ENCODE data around the gene TCF7L1.

Gene TCF7L1

DNA sequence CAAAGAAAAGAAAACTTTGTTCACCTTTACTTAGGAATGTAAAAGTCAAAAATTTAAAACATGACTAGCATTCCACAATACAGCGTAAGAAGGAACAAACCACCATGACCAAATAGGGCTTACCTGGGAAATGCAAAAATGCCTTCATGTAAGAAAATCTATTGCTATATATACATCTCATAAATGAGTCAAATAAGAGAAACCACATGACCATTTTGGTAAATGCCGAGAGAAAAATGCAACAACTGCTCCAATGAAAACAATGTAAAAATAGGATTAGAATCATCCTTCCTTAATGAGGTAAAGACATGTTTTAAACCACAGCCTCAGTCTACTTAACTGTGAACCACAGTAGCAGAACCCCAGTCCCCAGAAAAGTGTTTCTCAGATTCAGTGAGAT is 145.2 kb downstream of the TCF7L1 start:
- TF ChIP-seq, protein P1, sequence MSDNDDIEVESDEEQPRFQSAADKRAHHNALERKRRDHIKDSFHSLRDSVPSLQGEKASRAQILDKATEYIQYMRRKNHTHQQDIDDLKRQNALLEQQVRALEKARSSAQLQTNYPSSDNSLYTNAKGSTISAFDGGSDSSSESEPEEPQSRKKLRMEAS (IDR thresholded peaks at IDR 0.05; ENCODE audit: low read depth, low read length): no peak
- no peak for TF ChIP-seq POLR2A (IDR thresholded peaks at IDR 0.05; ENCODE audit: extremely low read depth, insufficient read length)
- TF ChIP-seq MYC (IDR thresholded peaks at IDR 0.05; ENCODE audit: low read depth, low read length): no peak
- TF ChIP-seq, protein P2, sequence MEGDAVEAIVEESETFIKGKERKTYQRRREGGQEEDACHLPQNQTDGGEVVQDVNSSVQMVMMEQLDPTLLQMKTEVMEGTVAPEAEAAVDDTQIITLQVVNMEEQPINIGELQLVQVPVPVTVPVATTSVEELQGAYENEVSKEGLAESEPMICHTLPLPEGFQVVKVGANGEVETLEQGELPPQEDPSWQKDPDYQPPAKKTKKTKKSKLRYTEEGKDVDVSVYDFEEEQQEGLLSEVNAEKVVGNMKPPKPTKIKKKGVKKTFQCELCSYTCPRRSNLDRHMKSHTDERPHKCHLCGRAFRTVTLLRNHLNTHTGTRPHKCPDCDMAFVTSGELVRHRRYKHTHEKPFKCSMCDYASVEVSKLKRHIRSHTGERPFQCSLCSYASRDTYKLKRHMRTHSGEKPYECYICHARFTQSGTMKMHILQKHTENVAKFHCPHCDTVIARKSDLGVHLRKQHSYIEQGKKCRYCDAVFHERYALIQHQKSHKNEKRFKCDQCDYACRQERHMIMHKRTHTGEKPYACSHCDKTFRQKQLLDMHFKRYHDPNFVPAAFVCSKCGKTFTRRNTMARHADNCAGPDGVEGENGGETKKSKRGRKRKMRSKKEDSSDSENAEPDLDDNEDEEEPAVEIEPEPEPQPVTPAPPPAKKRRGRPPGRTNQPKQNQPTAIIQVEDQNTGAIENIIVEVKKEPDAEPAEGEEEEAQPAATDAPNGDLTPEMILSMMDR (IDR thresholded peaks at IDR 0.05; ENCODE audit: low read depth, low read length): no peak
- no peak for DNase-seq (ENCODE audit: low read depth)
- H3K4me3 ChIP-seq (ENCODE audit: low read depth, low read length): no peak overlapping the region

DNA sequence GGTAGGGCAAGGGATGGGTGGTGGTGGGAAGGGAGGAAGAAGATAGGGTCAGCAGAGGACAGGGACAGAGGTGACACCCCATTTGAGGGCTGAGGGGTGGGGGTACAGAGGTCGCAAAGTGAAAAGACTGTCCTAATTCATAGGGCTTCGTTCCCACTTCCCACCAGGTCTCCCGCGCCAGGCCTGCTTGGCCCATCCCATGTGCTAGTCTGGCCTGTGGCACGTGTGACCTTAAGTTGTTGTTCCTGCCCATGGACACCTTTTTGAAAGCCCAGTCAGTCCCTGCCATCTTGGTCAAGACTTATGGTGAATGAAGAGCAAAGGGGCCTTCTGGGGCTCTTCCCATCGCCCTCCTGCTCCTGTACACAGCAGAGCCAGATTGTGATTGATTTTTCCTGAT is 148.4 kb downstream of the TCF7L1 start:
- H3K4me3 ChIP-seq (ENCODE audit: low read depth, low read length): no peak overlapping the region
- TF ChIP-seq, protein P1 (IDR thresholded peaks at IDR 0.05; ENCODE audit: low read depth, low read length): no peak
- no peak for TF ChIP-seq MYC (IDR thresholded peaks at IDR 0.05; ENCODE audit: low read depth, low read length)
- no peak for DNase-seq (ENCODE audit: low read depth)

DNA sequence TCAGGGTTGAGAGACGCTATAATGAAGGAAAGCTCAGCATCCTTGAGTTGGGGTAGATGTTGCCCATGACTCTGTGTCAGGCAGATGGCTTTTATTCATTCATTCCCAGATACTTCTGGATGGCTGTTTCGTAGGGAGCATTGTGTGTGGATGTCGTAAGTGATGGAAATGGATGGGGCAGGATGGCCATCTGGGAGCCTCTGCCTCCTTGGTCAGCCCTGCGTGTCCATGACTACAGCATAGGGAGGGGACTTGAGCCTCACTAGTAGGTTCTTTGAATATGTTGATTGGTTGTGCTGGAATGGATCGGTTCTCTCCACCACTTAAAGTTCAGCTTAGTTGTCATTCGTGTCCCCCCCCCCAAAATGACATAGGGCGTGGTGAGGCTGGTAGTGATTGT is 149.7 kb downstream of the TCF7L1 start:
- no peak overlapping the region for H3K4me3 ChIP-seq (ENCODE audit: low read depth, low read length)
- DNase-seq (ENCODE audit: low read depth): no peak
- no peak for TF ChIP-seq MYC (IDR thresholded peaks at IDR 0.05; ENCODE audit: low read depth, low read length)
- TF ChIP-seq, protein P2 (IDR thresholded peaks at IDR 0.05; ENCODE audit: low read depth, low read length): no peak
- TF ChIP-seq, protein P1 (IDR thresholded peaks at IDR 0.05; ENCODE audit: low read depth, low read length): no peak
- TF ChIP-seq POLR2A (IDR thresholded peaks at IDR 0.05; ENCODE audit: extremely low read depth, insufficient read length): no peak

DNA sequence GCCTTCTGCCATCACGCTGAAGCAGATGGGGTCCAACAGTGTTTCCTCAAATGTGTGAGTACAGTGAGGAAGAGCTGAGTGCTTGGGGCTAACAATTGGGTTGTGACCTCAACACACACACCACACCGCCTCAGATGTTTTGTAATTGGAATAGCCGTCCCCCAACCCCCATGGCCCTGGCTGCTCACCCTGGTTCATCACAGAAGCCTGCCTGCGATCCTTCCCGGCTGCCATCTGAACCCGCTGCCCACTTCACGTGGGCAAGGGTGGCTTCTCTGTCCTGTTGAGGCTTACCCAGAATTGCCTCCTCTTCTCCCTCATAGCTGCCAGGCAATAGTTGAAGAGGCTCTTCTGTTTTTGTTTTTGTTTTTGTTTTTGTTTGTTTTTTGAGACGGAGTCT is 150.4 kb downstream of the TCF7L1 start:
- DNase-seq (ENCODE audit: low read depth): no peak
- no peak overlapping the region for H3K4me3 ChIP-seq (ENCODE audit: low read depth, low read length)
- no peak for TF ChIP-seq MYC (IDR thresholded peaks at IDR 0.05; ENCODE audit: low read depth, low read length)
- TF ChIP-seq, protein P1 (IDR thresholded peaks at IDR 0.05; ENCODE audit: low read depth, low read length): no peak
- TF ChIP-seq POLR2A (IDR thresholded peaks at IDR 0.05; ENCODE audit: extremely low read depth, insufficient read length): no peak
- TF ChIP-seq, protein P2 (IDR thresholded peaks at IDR 0.05; ENCODE audit: low read depth, low read length): no peak

DNA sequence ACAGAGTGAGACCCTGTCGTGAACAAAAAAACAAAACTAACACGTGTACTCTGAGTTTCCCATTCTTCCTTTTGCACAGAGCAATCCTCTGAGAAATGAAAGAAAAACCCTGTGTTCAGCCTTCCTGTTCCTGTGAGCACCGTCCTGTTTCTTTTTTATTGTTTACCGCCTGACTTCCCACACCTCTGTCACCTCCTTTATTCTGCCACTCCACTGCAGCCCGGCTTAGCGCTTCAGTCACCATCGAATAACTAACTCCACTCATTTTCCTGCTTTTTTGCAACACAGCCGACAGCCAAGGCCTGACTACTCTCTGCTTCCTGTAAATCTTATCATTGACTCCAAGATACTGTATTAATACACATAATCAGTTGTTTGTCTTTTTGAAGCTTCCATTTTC is 153.7 kb downstream of the TCF7L1 start:
- DNase-seq (ENCODE audit: low read depth): no peak
- no peak overlapping the region for H3K4me3 ChIP-seq (ENCODE audit: low read depth, low read length)
- TF ChIP-seq POLR2A (IDR thresholded peaks at IDR 0.05; ENCODE audit: extremely low read depth, insufficient read length) (no peak), MYC (IDR thresholded peaks at IDR 0.05; ENCODE audit: low read depth, low read length) (no peak)
- TF ChIP-seq, protein P1 (IDR thresholded peaks at IDR 0.05; ENCODE audit: low read depth, low read length): no peak
- TF ChIP-seq, protein P2 (IDR thresholded peaks at IDR 0.05; ENCODE audit: low read depth, low read length): no peak

DNA sequence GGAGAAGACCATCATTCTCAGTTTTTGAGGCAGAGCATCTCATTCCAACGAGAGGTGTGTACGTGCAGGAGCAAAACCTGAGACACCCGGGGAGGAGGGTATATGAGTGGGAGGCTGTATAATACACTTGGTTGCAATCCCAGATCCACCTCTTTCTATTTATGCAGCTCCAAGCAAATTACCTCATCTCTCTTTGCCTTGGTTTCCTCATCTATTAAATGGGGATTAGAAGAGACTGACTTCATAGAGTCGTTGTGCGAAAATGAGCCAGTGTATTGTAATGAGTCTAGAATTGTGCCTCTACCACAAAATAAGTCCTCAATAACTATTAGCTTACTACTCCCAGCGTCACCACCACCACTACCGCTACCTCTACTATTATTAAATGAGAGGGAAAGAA is 154.5 kb downstream of the TCF7L1 start:
- DNase-seq (ENCODE audit: low read depth): no peak
- no peak overlapping the region for H3K4me3 ChIP-seq (ENCODE audit: low read depth, low read length)
- TF ChIP-seq, protein P2 (IDR thresholded peaks at IDR 0.05; ENCODE audit: low read depth, low read length): no peak
- TF ChIP-seq, protein P1 (IDR thresholded peaks at IDR 0.05; ENCODE audit: low read depth, low read length): no peak
- no peak for TF ChIP-seq MYC (IDR thresholded peaks at IDR 0.05; ENCODE audit: low read depth, low read length)
- no peak for TF ChIP-seq POLR2A (IDR thresholded peaks at IDR 0.05; ENCODE audit: extremely low read depth, insufficient read length)

Data from NB4 (cell line).